Stimulated activated CD8-positive, alpha-beta memory T cell treated with anti-CD3 and anti-CD28 coated beads, Interleukin-2, amount 100 ng/mL, for 1 hour (primary cell): ENCODE data around the gene APCDD1.
"Not testable (repeated sequence)": the region's sequence is repeated elsewhere in the genome, so short reads cannot be mapped to it uniquely, and the experiment has no call there.

Experiments used
- DNase-seq, 2 donors: peaks; one replicate each; pipeline ENCODE4 v3.0.0-alpha.2; 2020; ENCODE audit warnings: low read depth in 2 of 2

APCDD1 gene

GRCh38 chr18:10463096-10463495 lies 8.7 kb downstream of the APCDD1 start:
- no peak for DNase-seq

- DNase-seq: no peak
Observed at GRCh38 chr18:10463741-10464140, 9.3 kb downstream of the APCDD1 start.

- not testable (repeated sequence) for DNase-seq
Observed at GRCh38 chr18:10464161-10464648, 9.8 kb downstream of the APCDD1 start.

GRCh38 chr18:10465174-10465939 lies 10.9 kb downstream of the APCDD1 start:
- DNase-seq: no peak

GRCh38 chr18:10470429-10470828 lies 16.0 kb downstream of the APCDD1 start:
- DNase-seq: no peak

- no peak for DNase-seq
Observed at GRCh38 chr18:10471574-10471973, 17.1 kb downstream of the APCDD1 start.

- no peak for DNase-seq
Observed at GRCh38 chr18:10473132-10473531, 18.7 kb downstream of the APCDD1 start.

GRCh38 chr18:10474309-10474708 lies 19.9 kb downstream of the APCDD1 start:
- no peak for DNase-seq

GRCh38 chr18:10475276-10475653 lies 20.8 kb downstream of the APCDD1 start:
- no peak for DNase-seq

GRCh38 chr18:10475654-10476291 lies 21.3 kb downstream of the APCDD1 start:
- no peak for DNase-seq

GRCh38 chr18:10476338-10476791 lies 21.9 kb downstream of the APCDD1 start:
- no peak for DNase-seq

GRCh38 chr18:10477121-10477862 lies 22.9 kb downstream of the APCDD1 start:
- no peak for DNase-seq

- no peak for DNase-seq
Observed at GRCh38 chr18:10477863-10478260, 23.4 kb downstream of the APCDD1 start.

GRCh38 chr18:10481831-10482230 lies 27.4 kb downstream of the APCDD1 start:
- DNase-seq: no peak

GRCh38 chr18:10482363-10482984 lies 28.0 kb downstream of the APCDD1 start:
- DNase-seq: no peak

- no peak for DNase-seq
Observed at GRCh38 chr18:10482985-10483949, 28.8 kb downstream of the APCDD1 start.

GRCh38 chr18:10485475-10485874 lies 31.0 kb downstream of the APCDD1 start:
- no peak for DNase-seq

GRCh38 chr18:10486362-10486761 lies 31.9 kb downstream of the APCDD1 start:
- DNase-seq: no peak

- DNase-seq: no peak
Observed at GRCh38 chr18:10487154-10487553, 32.7 kb downstream of the APCDD1 start.

- DNase-seq: no peak
Observed at GRCh38 chr18:10488017-10488416, 33.6 kb downstream of the APCDD1 start.
